ENCODE results near the gene SRGAP3. TPM values are rescaled to one million over a fixed set of nuclear protein-coding genes. Genes with fewer than 3 reads are reported as not detected.

Gene SRGAP3
- total RNA-seq, 4 donors from 2014 or later: 7.5 to 33.8 (median 16.0) TPM

GRCh38 chr3:9147896-9148266 is 101.6 kb downstream of the SRGAP3 start:
- 79 to 83% methylated on average over 1 to 7 of the region's 7 CpGs for WGBS, 2 donors (ENCODE audit: low coverage in 1 of 2)
- peaks cover 0 to 10% of the 10 kb centered on the region in 2 donors for H3K9me3 ChIP-seq
- no peak overlapping the region for H3K4me3 ChIP-seq
- TF ChIP-seq POLR2AphosphoS5 (IDR thresholded peaks at IDR 0.05) (no peak), POLR2A (IDR thresholded peaks at IDR 0.05) (no peak), EP300 (IDR thresholded peaks at IDR 0.05; ENCODE audit: low read depth) (no peak), CTCF (IDR thresholded peaks at IDR 0.05) (no peak)
- no peak overlapping the region for H3K27ac ChIP-seq
- intact Hi-C loops (cut with DNase I; ENCODE audit: low total_unique reads) (no loop called here), in situ Hi-C loops (cut with MboI; ENCODE audit: low pct_ligation_motif_present in 1 of 4, low pct_unique_long_range_greater_than_20kb in 1 of 4, low sequenced_read_pairs in 3 of 4) (no loop called here)
- H3K4me1 ChIP-seq: no peaks in the 10 kb centered on the region
- no peaks in the 10 kb centered on the region for H3K36me3 ChIP-seq
- no peaks in the 10 kb centered on the region for H3K27me3 ChIP-seq
- DNase-seq: no peak

- Histone ChIP-seq H3K4me1 (no peaks in the 10 kb centered on the region), H3K36me3 (no peaks in the 10 kb centered on the region), H3K27ac (no peak overlapping the region), H3K27me3 (no peaks in the 10 kb centered on the region), H3K9me3 (peaks cover 0 to 10% of the 10 kb centered on the region in 2 donors), H3K4me3 (no peak overlapping the region)
- intact Hi-C loops (cut with DNase I; ENCODE audit: low total_unique reads): no loop called here
- 70 to 90% methylated on average over 3 to 8 of the region's 8 CpGs for WGBS, 2 donors (ENCODE audit: low coverage in 1 of 2)
- TF ChIP-seq CTCF (IDR thresholded peaks at IDR 0.05): no peak
- in situ Hi-C loops (cut with MboI; ENCODE audit: low pct_ligation_motif_present in 1 of 4, low pct_unique_long_range_greater_than_20kb in 1 of 4, low sequenced_read_pairs in 3 of 4): no loop called here
- DNase-seq: no peak
Measured at GRCh38 chr3:9147215-9147895, 102.1 kb downstream of the SRGAP3 start.

GRCh38 chr3:9146367-9147071 is 102.9 kb downstream of the SRGAP3 start:
- no peaks in the 10 kb centered on the region for H3K27me3 ChIP-seq
- no peak overlapping the region for H3K4me3 ChIP-seq
- no peaks in the 10 kb centered on the region for H3K36me3 ChIP-seq
- in situ Hi-C loops (cut with MboI; ENCODE audit: low pct_ligation_motif_present in 1 of 4, low pct_unique_long_range_greater_than_20kb in 1 of 4, low sequenced_read_pairs in 3 of 4) (no loop called here), intact Hi-C loops (cut with DNase I; ENCODE audit: low total_unique reads) (no loop called here)
- H3K9me3 ChIP-seq: peaks cover 0 to 7% of the 10 kb centered on the region in 2 donors
- TF ChIP-seq EP300 (IDR thresholded peaks at IDR 0.05; ENCODE audit: low read depth) (no peak), CTCF (IDR thresholded peaks at IDR 0.05) (no peak), POLR2A (IDR thresholded peaks at IDR 0.05) (no peak), POLR2AphosphoS5 (IDR thresholded peaks at IDR 0.05) (no peak)
- peak; percentile 51 for DNase-seq
- no peaks in the 10 kb centered on the region for H3K4me1 ChIP-seq
- WGBS, 2 donors (ENCODE audit: low coverage in 1 of 2): 85% methylated on average over 11 of the region's 11 CpGs; no CpG with 5 or more reads in 1 of the 2 donors
- H3K27ac ChIP-seq: no peak overlapping the region

- no peak overlapping the region for H3K4me3 ChIP-seq
- H3K36me3 ChIP-seq: no peaks in the 10 kb centered on the region
- no peak for DNase-seq
- H3K4me1 ChIP-seq: no peaks in the 10 kb centered on the region
- intact Hi-C loops (cut with DNase I; ENCODE audit: low total_unique reads) (no loop called here), in situ Hi-C loops (cut with MboI; ENCODE audit: low pct_ligation_motif_present in 1 of 4, low pct_unique_long_range_greater_than_20kb in 1 of 4, low sequenced_read_pairs in 3 of 4) (no loop called here)
- no peaks in the 10 kb centered on the region for H3K27me3 ChIP-seq
- H3K27ac ChIP-seq: no peak overlapping the region
- WGBS, 2 donors (ENCODE audit: low coverage in 1 of 2): 69 to 95% methylated on average over 2 of the region's 2 CpGs
- TF ChIP-seq POLR2A (IDR thresholded peaks at IDR 0.05) (no peak), EP300 (IDR thresholded peaks at IDR 0.05; ENCODE audit: low read depth) (no peak), POLR2AphosphoS5 (IDR thresholded peaks at IDR 0.05) (no peak), CTCF (IDR thresholded peaks at IDR 0.05) (no peak)
- H3K9me3 ChIP-seq: no peaks in the 10 kb centered on the region
Measured at GRCh38 chr3:9143184-9143583, 106.3 kb downstream of the SRGAP3 start.
